Left hindlimb (tissue), 1 donor: ENCODE results near the gene ZCCHC9.

Source experiments
- DNase-seq: peaks from one replicate; pipeline ENCODE4 v3.0.0-alpha.2; 2018

ZCCHC9 gene

DNA sequence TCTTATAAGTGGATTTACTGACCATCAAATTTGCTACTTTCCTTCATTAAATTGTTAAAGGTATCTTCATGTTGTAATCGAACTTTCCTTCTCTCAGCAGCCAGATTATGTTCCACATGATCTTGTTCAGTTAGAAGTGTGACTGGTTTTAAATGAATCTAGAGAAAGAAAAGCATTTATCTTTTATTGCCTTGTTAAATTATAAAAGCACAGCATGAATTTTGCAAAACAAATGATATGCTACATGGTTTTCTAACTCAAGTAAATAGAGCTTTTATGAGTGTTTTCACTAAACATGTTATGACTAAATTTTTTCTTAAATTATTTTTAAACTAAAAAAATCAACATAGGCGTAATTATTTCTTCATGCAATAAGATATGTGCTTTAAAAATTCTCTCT lies 58.5 kb downstream of the ZCCHC9 start:
- no peak for DNase-seq

DNA sequence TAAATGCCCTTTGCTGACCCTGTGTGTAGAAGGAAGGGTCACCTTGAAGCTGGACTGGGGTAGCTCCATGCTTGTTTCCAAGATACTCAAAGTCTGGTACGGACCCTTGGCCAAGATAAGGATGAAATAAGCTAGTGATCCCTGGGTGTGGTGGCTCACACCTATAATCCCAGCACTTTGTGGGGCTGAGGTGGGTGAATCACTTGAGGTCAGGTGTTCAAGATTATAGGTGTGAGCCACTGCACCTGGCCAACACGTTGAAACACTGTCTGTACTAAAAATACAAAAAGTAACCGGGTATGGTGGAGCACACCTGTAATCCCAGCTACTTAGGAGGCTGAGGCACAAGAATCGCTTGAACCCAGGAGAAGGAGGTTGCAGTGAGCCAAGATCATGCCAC lies 59.3 kb downstream of the ZCCHC9 start:
- DNase-seq: no peak

DNA sequence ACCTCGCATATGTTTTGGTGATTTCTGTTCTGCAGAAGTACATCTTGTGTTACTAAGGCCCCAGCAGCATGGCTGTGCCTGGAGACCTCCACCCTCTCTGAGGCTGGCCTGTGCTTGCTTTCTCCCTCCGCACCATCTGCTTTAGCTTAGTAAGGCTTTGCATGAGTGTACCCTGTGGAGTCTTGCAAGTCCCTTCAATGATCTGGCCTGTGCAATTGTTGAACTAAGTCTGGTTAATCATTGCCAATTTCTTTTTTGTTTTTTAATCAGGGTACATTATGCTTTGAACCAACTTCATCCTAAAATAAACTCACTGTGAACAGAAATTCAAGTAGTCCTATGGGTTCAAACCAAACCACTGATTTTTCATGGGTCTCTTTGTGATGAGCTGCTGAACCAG lies 60.2 kb downstream of the ZCCHC9 start:
- DNase-seq: no peak
